DOHH2 (cell line): ENCODE measurements around the gene ANK2.

Source experiments
- H3F3A ChIP-seq: fragments of 200-600 bp; sonication (generic), shearing (Covaris generic); 2 replicates; pipeline ENCODE4 v1.6.0; 2016; ENCODE audit warnings: antibody characterized with exemption, mild to moderate bottlenecking; ENCODE audit not compliant: control insufficient read depth, insufficient read depth
- H3K27ac ChIP-seq: fragments of 200-600 bp; sonication (generic); 2 replicates; pipeline ENCODE4 v1.5.1; 2014; ENCODE audit warnings: low read depth, mild to moderate bottlenecking, low read length, moderate library complexity
- H3K27me3 ChIP-seq: fragments of 200-600 bp; sonication (generic); 2 replicates; pipeline ENCODE4 v1.6.1; 2014; ENCODE audit warnings: mild to moderate bottlenecking, low read length, mixed read lengths; ENCODE audit not compliant: control insufficient read depth
- H3K36me3 ChIP-seq: fragments of 200-600 bp; sonication (generic); 2 replicates; pipeline ENCODE4 v1.6.1; 2014; ENCODE audit warnings: mild to moderate bottlenecking, low read length, moderate library complexity, mixed read lengths; ENCODE audit not compliant: control insufficient read depth
- H3K4me1 ChIP-seq: fragments of 200-600 bp; sonication (generic); 2 replicates; pipeline ENCODE4 v1.6.1; 2014; ENCODE audit warnings: mild to moderate bottlenecking, low read length, mixed read lengths; ENCODE audit not compliant: control insufficient read depth
- H3K4me2 ChIP-seq: fragments of 200-600 bp; sonication (generic); 2 replicates; pipeline ENCODE4 v1.6.0; 2014; ENCODE audit warnings: mild to moderate bottlenecking, low read length, moderate library complexity
- H3K4me3 ChIP-seq: fragments of 200-600 bp; sonication (generic); 2 replicates; pipeline ENCODE4 v1.5.1; 2014; ENCODE audit warnings: mild to moderate bottlenecking, low read length, mixed read lengths
- H3K79me2 ChIP-seq: fragments of 200-600 bp; sonication (generic); 2 replicates; pipeline ENCODE4 v1.6.1; 2014; ENCODE audit warnings: mild to moderate bottlenecking, low read length, mixed read lengths; ENCODE audit not compliant: control insufficient read depth
- H3K9me2 ChIP-seq: fragments of 200-600 bp; sonication (generic); replicated peaks from 2 replicates; pipeline ENCODE4 v1.6.1; 2014; ENCODE audit warnings: mild to moderate bottlenecking, low read length, mixed read lengths; ENCODE audit not compliant: control insufficient read depth
- H3K9me3 ChIP-seq: fragments of 200-600 bp; sonication (generic); 2 replicates; pipeline ENCODE4 v1.6.1; 2014; ENCODE audit warnings: antibody characterized with exemption, low read length, mixed read lengths; ENCODE audit not compliant: control insufficient read depth, insufficient read depth
- H4K20me1 ChIP-seq: fragments of 200-600 bp; sonication (generic); 2 replicates; pipeline ENCODE4 v1.6.0; 2014; ENCODE audit warnings: low read depth, mild to moderate bottlenecking, antibody characterized with exemption, low read length, moderate library complexity; ENCODE audit not compliant: control insufficient read depth, insufficient read depth
- EZH2phosphoT487 ChIP-seq: fragments of 200-600 bp; sonication (generic); IDR thresholded peaks from 2 replicates; pipeline ENCODE4 v1.6.1; 2017; ENCODE audit warnings: borderline replicate concordance, mild to moderate bottlenecking, antibody characterized with exemption, low read length, moderate library complexity, mixed read lengths
- TF ChIP-seq, protein P1 (sequence below): fragments of 200-600 bp; sonication (generic); IDR thresholded peaks from one replicate; pipeline ENCODE4 v1.5.1; 2014; ENCODE audit warnings: antibody characterized with exemption, mild to moderate bottlenecking, low read depth, low read length; ENCODE audit not compliant: poor library complexity, severe bottlenecking

ANK2 gene

GRCh38 chr4:113378836-113379235, 329.4 kb downstream of the ANK2 start:
- Histone ChIP-seq H3K4me2 (no peak overlapping the region), H3K36me3 (no peaks in the 10 kb centered on the region), H4K20me1 (no peaks in the 10 kb centered on the region), H3K27ac (no peak overlapping the region), H3K9me3 (no peaks in the 10 kb centered on the region), H3K4me3 (no peak overlapping the region), H3K27me3 (no peaks in the 10 kb centered on the region), H3K9me2 (no peaks in the 10 kb centered on the region), H3K79me2 (no peaks in the 10 kb centered on the region), H3F3A (no peaks in the 10 kb centered on the region), H3K4me1 (no peaks in the 10 kb centered on the region)
- TF ChIP-seq, protein P1, sequence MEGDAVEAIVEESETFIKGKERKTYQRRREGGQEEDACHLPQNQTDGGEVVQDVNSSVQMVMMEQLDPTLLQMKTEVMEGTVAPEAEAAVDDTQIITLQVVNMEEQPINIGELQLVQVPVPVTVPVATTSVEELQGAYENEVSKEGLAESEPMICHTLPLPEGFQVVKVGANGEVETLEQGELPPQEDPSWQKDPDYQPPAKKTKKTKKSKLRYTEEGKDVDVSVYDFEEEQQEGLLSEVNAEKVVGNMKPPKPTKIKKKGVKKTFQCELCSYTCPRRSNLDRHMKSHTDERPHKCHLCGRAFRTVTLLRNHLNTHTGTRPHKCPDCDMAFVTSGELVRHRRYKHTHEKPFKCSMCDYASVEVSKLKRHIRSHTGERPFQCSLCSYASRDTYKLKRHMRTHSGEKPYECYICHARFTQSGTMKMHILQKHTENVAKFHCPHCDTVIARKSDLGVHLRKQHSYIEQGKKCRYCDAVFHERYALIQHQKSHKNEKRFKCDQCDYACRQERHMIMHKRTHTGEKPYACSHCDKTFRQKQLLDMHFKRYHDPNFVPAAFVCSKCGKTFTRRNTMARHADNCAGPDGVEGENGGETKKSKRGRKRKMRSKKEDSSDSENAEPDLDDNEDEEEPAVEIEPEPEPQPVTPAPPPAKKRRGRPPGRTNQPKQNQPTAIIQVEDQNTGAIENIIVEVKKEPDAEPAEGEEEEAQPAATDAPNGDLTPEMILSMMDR: no peak
- TF ChIP-seq EZH2phosphoT487: no peak

DNA sequence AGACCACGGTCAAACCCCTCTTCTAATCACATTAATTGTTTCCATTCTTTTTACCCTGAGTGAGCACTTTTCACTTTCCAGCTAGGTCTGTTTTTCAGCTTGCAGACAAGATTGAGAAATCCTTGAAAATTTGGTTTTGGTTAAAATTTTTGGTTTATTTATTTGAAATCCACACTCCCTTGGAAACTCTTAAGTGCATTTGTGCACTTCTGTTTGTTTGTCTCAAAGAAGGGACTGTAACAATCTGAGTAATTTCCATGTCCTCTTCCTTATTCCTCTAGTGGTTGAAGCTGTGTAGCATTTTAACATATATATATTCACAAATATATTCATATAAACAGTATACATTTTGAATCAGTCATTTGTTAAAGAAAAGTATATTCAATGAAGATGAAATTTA, 333.3 kb downstream of the ANK2 start:
- Histone ChIP-seq H3K36me3 (no peaks in the 10 kb centered on the region), H3K27ac (no peak overlapping the region), H3K4me2 (no peak overlapping the region), H4K20me1 (no peaks in the 10 kb centered on the region), H3K4me3 (no peak overlapping the region), H3F3A (no peaks in the 10 kb centered on the region), H3K79me2 (no peaks in the 10 kb centered on the region), H3K4me1 (no peaks in the 10 kb centered on the region), H3K9me2 (no peaks in the 10 kb centered on the region), H3K9me3 (no peaks in the 10 kb centered on the region), H3K27me3 (no peaks in the 10 kb centered on the region)
- TF ChIP-seq EZH2phosphoT487: no peak
- TF ChIP-seq, protein P1: no peak

DNA sequence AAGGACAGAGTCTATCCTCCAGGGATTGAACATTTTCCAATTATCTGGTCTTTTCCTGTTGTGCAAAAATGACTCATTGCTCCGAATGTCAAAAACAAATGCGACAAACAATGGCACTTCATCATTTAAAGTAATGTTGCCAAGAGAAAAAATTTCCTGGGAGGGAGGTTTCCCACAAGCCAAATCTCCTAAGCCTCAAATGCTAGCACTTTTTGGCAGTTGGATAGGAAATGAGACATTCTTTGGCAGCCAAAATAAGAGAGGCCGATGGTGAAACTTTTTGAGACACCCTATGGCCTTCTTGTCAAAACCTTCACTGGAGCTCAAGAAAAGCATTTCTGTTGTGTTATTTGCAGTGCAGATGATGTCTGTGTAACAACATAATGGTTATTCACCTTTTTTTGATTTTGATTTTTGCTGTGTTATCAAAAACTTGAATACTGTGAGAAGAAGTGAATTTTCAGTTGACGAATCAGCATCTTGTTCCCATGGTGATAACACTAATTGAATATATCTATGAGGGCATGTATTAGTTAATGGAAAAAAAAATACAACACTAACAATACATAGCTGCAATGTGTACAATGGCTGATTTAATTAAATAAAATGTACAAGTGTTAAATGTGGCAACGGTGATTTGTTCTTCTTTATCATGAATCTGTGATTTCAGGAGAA, 333.8 kb downstream of the ANK2 start:
- TF ChIP-seq, protein P1: no peak
- TF ChIP-seq EZH2phosphoT487: no peak
- H3K9me3 ChIP-seq: no peaks in the 10 kb centered on the region
- no peaks in the 10 kb centered on the region for H3K79me2 ChIP-seq
- H3K27ac ChIP-seq: no peak overlapping the region
- no peaks in the 10 kb centered on the region for H4K20me1 ChIP-seq
- H3K9me2 ChIP-seq: no peaks in the 10 kb centered on the region
- H3K4me2 ChIP-seq: no peak overlapping the region
- no peaks in the 10 kb centered on the region for H3K36me3 ChIP-seq
- no peaks in the 10 kb centered on the region for H3F3A ChIP-seq
- no peaks in the 10 kb centered on the region for H3K4me1 ChIP-seq
- no peaks in the 10 kb centered on the region for H3K27me3 ChIP-seq
- H3K4me3 ChIP-seq: no peak overlapping the region

GRCh38 chr4:113384600-113384999, 335.1 kb downstream of the ANK2 start:
- TF ChIP-seq, protein P1: no peak
- no peak for TF ChIP-seq EZH2phosphoT487
- no peak overlapping the region for H3K27ac ChIP-seq
- no peak overlapping the region for H3K4me2 ChIP-seq
- H3K9me2 ChIP-seq: no peaks in the 10 kb centered on the region
- no peaks in the 10 kb centered on the region for H3K9me3 ChIP-seq
- H3K4me3 ChIP-seq: no peak overlapping the region
- no peaks in the 10 kb centered on the region for H4K20me1 ChIP-seq
- no peaks in the 10 kb centered on the region for H3K27me3 ChIP-seq
- no peaks in the 10 kb centered on the region for H3K36me3 ChIP-seq
- no peaks in the 10 kb centered on the region for H3K79me2 ChIP-seq
- H3K4me1 ChIP-seq: no peaks in the 10 kb centered on the region
- H3F3A ChIP-seq: no peaks in the 10 kb centered on the region
